ENCODE measurements around the gene TCF7L2.

- TF ChIP-seq CTCF (conservative IDR thresholded peaks at IDR 0.05; ENCODE audit: low read depth, low read length): no peak
- TF ChIP-seq EZH2 (IDR thresholded peaks at IDR 0.05; ENCODE audit: low read length, unreplicated experiment): no peak
- TF ChIP-seq EZH2phosphoT487 (IDR thresholded peaks at IDR 0.05; ENCODE audit: borderline replicate concordance, low read length): no peak
Measured at GRCh38 chr10:113024930-113025329, 74.9 kb downstream of the TCF7L2 start.

Measured in PC-3 (cell line).